Skeletal muscle tissue (tissue), 4 donors: ENCODE data around the gene ACACA. TPM values are rescaled to one million over a fixed set of nuclear protein-coding genes. Genes with fewer than 3 reads are reported as not detected.
A peak's percentile ranks its signal among the peaks of the same experiment; 100 is the strongest.
"Not testable (repeated sequence)": the region's sequence is repeated elsewhere in the genome, so short reads cannot be mapped to it uniquely, and the experiment has no call there.

ENCODE experiments used
- H3K27ac ChIP-seq: one replicate; pipeline ENCODE4 v1.7.0; 2013; ENCODE audit warnings: mild to moderate bottlenecking, low read depth, low read length, inconsistent platforms
- H3K27me3 ChIP-seq, 3 donors: one replicate each; pipeline ENCODE4 v1.7.0; 2013; ENCODE audit warnings: low read length in 3 of 3; ENCODE audit not compliant: control insufficient read depth in 3 of 3, insufficient read depth in 3 of 3
- H3K36me3 ChIP-seq, 3 donors: one replicate each; pipeline ENCODE4 v1.7.0; 2013; ENCODE audit warnings: low read length in 3 of 3; ENCODE audit not compliant: control insufficient read depth in 3 of 3, insufficient read depth in 3 of 3
- H3K4me1 ChIP-seq, 3 donors: one replicate each; pipeline ENCODE4 v1.7.0; 2013; ENCODE audit warnings: low read length in 3 of 3, mild to moderate bottlenecking in 3 of 3; ENCODE audit not compliant: control insufficient read depth in 3 of 3, insufficient read depth in 3 of 3
- H3K4me3 ChIP-seq, 3 donors: one replicate each; pipeline ENCODE4 v1.7.0; 2013; ENCODE audit warnings: low read length in 3 of 3
- H3K9ac ChIP-seq, 3 donors: one replicate each; pipeline ENCODE4 v1.7.0; 2013; ENCODE audit warnings: low read length in 3 of 3, mild to moderate bottlenecking in 3 of 3, moderate library complexity in 2 of 3, low read depth in 1 of 3
- H3K9me3 ChIP-seq, 3 donors: one replicate each; pipeline ENCODE4 v1.7.0; 2013; ENCODE audit warnings: low read length in 3 of 3; ENCODE audit not compliant: control insufficient read depth in 3 of 3
- total RNA-seq: library from RNA; depleted of rRNA; stranded (reverse); fragments of >200 nt; gene quantifications from one replicate; pipeline ENCODE4 v1.2.3, GENCODE V29; 2014
- donor health status: Osteomylitis.

Gene ACACA
- total RNA-seq, 1 donor from 2014 or later, result 26.6 TPM

- H3K9me3 ChIP-seq, result no peaks in the 10 kb centered on the region
- no peaks in the 10 kb centered on the region for H3K4me1 ChIP-seq
- H3K36me3 ChIP-seq, result peaks cover 8 to 15% (median 12%) of the 10 kb centered on the region in 3 donors
- no peak overlapping the region for H3K4me3 ChIP-seq
- no peak overlapping the region for H3K27ac ChIP-seq
- no peak overlapping the region for H3K9ac ChIP-seq
- H3K27me3 ChIP-seq, result no peaks in the 10 kb centered on the region
Observed at GRCh38 chr17:37081287-37081686, 325.3 kb downstream of the ACACA start.

DNA sequence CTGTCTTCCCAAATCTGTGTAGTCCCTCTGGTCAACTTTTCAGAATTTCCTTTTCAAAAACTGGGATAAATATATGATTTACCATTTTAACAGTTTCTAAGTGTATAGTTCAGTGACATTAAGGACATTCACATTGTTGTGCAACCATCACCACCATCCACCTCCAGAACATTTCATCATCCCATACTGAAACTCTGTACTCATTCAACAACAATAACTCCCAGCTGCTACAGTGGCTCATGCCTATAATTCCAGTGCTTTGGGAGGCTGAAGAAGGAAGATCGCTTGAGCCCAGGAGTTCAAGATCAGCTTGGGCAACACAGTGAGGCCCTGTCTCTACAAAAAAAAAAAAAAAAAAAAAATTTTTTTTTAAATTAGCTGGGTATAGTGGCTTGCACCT lies 326.9 kb downstream of the ACACA start:
- Histone ChIP-seq H3K27ac (no peak overlapping the region), H3K27me3 (no peaks in the 10 kb centered on the region), H3K9me3 (no peaks in the 10 kb centered on the region), H3K4me1 (no peaks in the 10 kb centered on the region), H3K9ac (no peak overlapping the region), H3K36me3 (peaks cover 0 to under 1% (median 0%) of the 10 kb centered on the region in 3 donors), H3K4me3 (no peak overlapping the region)

DNA sequence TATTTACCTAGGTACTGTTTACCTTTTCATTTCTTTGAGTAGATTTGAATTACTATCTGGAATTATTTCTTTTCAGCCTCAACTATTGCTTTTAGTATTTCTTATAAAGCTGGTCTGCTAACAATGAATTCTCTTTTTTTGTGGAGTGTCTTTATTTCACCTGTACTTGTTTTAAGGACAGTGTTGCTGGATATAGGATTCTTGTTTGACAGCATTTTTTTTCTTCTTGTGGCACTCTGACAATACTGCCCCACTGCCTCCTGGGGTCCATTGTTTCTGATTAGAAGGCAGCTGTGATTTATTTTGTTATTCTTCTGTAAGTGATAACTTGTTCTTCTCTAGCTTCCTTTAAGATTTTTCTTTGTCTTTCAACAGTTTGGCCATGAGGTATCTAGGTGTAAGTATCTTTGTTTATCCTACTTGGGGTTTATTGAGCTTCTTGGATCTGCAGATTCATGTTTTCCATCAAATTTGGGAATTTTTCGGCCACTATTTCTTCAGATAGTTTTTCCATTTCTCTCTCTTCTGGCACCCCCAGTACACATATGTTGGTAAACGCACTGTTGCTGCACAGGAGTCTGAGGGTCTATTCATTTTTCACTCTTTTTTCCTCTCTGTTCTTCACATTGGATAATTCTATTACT lies 327.4 kb downstream of the ACACA start:
- no peak overlapping the region for H3K9ac ChIP-seq
- H3K27ac ChIP-seq, result no peak overlapping the region
- H3K27me3 ChIP-seq, result no peaks in the 10 kb centered on the region
- no peaks in the 10 kb centered on the region for H3K4me1 ChIP-seq
- H3K9me3 ChIP-seq, result no peaks in the 10 kb centered on the region
- H3K4me3 ChIP-seq, result no peak overlapping the region
- no peaks in the 10 kb centered on the region for H3K36me3 ChIP-seq

DNA sequence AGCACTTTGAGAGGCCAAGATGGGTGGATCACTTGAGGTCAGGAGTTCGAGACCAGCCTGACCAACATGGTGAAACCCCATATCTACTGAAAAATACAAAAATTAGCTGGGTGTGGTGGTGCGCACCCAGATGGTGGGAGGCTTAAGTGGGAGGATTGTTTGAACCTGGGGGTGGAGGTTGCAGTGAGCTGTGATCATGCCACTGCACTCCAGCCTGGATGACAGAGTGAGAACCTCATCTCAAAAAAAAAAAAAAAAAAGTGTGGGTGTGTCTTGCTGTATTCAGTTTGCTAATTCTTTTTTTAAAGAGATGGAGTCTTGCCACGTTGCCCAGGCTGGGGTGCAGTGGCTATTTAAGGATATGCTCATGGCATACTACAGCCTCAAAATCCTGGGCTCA lies 333.2 kb downstream of the ACACA start:
- not testable (repeated sequence) for H3K27ac ChIP-seq, H3K9me3 ChIP-seq, H3K4me1 ChIP-seq, H3K4me3 ChIP-seq, H3K36me3 ChIP-seq, H3K27me3 ChIP-seq, H3K9ac ChIP-seq

GRCh38 chr17:37069087-37069486 lies 337.5 kb downstream of the ACACA start:
- H3K9me3 ChIP-seq, result no peaks in the 10 kb centered on the region

GRCh38 chr17:37068266-37068665 lies 338.4 kb downstream of the ACACA start:
- no peaks in the 10 kb centered on the region for H3K36me3 ChIP-seq
- peak overlapping the region; percentile 31 to 52 (median 35) for H3K4me3 ChIP-seq
- H3K9me3 ChIP-seq, result no peaks in the 10 kb centered on the region
- H3K4me1 ChIP-seq, result peaks cover 11 to 13% (median 12%) of the 10 kb centered on the region in 3 donors
- peaks cover 11 to 17% (median 16%) of the 10 kb centered on the region in 3 donors for H3K27me3 ChIP-seq
- peak overlapping the region; percentile 45 for H3K27ac ChIP-seq
- H3K9ac ChIP-seq, result no peak overlapping the region

More at GRCh38 chr17:37069087-37069486, 337.5 kb downstream of the ACACA start:
- Histone ChIP-seq H3K4me1 (peaks cover 11 to 13% (median 12%) of the 10 kb centered on the region in 3 donors), H3K27ac (no peak overlapping the region), H3K9ac (no peak overlapping the region), H3K4me3 (no peak overlapping the region), H3K36me3 (no peaks in the 10 kb centered on the region), H3K27me3 (peaks cover 11 to 17% (median 16%) of the 10 kb centered on the region in 3 donors)

GRCh38 chr17:37067555-37068111 lies 339.0 kb downstream of the ACACA start:
- peak overlapping the region; percentile 45 for H3K27ac ChIP-seq
- H3K36me3 ChIP-seq, result no peaks in the 10 kb centered on the region
- no peak overlapping the region for H3K9ac ChIP-seq
- peaks cover 11 to 18% (median 16%) of the 10 kb centered on the region in 3 donors for H3K27me3 ChIP-seq
- peaks cover 11 to 13% (median 12%) of the 10 kb centered on the region in 3 donors for H3K4me1 ChIP-seq
- peak overlapping the region; percentile 31 to 37 (median 35) for H3K4me3 ChIP-seq
- no peaks in the 10 kb centered on the region for H3K9me3 ChIP-seq

- H3K9ac ChIP-seq, result no peak overlapping the region
- H3K4me3 ChIP-seq, result no peak overlapping the region
- H3K4me1 ChIP-seq, result peaks cover 11 to 13% (median 12%) of the 10 kb centered on the region in 3 donors
- H3K27me3 ChIP-seq, result peaks cover 11 to 22% (median 19%) of the 10 kb centered on the region in 3 donors
- no peak overlapping the region for H3K27ac ChIP-seq
- no peaks in the 10 kb centered on the region for H3K36me3 ChIP-seq
- H3K9me3 ChIP-seq, result no peaks in the 10 kb centered on the region
Observed at GRCh38 chr17:37066322-37067255, 340.0 kb downstream of the ACACA start.

DNA sequence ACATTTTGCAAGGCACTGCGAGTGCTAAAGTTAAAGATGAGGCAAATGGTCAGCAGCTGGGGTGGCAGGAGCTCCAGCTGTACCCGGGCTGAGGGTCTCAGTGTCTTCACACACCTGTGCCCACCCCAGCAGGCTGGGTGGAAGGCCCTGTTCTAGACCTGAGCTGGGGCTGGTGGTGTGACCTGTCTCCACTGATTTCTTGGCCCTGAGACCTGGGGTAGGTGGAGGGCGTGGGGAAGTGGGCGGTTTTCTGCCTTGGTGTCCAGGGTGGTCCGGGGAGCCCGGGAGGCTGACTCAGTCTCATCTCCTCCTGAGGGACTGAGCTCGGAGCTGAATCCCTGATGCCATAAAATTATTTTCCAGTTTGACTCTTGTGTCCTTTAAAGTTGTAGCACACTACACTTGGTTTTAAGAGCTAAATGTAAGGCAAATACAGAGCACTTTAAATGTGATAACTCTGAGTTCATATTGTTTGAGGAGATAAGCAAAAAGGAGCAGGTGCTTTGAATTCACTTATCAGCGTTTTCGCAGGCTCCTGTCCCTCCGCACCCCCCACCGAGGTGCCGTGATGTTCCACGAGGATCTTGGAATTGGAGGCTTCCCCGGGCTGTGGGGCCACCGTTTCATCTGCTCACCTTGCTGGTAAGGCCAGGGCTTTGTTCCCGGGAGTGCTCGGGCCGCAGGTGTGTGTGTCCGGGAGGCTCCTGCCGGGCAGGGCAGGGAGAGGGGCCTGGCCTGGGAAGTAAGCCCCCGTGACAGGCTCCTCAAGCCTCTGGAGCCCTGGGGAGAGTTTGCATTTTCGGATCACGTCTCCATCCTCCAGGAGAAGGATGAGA lies 340.9 kb downstream of the ACACA start:
- Histone ChIP-seq H3K9ac (no peak overlapping the region), H3K4me3 (no peak overlapping the region), H3K27me3 (peaks cover 11 to 22% (median 19%) of the 10 kb centered on the region in 3 donors), H3K36me3 (no peaks in the 10 kb centered on the region), H3K4me1 (peaks cover 11 to 13% (median 12%) of the 10 kb centered on the region in 3 donors), H3K9me3 (no peaks in the 10 kb centered on the region), H3K27ac (no peak overlapping the region)
